ENCODE measurements around the gene SLC39A13.

Gene SLC39A13

DNA sequence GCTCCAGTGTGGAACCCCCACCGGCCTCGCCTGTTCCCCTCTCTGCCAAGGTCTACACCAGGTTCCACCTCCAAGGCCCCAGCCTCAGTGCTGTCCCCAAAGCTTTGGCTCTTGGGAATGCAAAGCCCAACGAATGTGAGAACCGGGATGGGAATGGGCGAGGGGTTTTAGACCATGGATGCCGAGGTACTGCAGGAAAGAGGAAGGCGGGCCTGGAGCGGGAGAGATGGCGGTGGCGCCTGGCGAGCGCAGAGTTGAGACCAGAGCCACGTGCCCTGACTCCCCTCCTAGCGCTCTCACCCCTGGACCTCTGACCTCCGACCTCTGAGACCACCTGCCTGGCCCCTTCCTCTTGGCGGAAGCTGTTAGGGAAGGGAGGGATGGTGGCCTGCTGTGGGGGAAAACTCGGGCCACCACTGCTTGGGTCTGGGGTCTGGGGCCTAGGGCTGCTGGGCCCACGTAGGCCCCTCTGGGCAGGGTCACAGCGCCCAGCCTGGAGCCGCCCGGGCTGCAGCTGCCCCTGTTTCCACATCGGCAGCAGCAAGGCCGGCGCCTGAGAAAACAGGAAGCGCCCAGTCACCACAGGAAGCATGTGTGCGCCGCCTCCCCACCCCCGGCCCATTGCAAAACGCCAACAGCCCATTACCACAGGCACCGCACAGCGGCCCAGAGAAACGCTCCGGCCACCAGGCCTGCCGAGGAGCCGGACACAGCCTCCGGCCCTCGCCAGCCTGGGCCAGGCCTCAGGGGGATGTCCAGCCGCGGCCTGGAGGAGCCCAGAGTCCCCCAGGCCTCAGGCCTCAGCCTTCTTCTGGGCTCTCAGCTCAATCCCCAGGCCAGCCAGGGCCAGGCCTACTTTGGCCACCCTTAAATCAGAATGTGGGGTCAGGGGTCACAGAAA, 13.8 kb upstream of the SLC39A13 start:
- TF ChIP-seq, protein P1, sequence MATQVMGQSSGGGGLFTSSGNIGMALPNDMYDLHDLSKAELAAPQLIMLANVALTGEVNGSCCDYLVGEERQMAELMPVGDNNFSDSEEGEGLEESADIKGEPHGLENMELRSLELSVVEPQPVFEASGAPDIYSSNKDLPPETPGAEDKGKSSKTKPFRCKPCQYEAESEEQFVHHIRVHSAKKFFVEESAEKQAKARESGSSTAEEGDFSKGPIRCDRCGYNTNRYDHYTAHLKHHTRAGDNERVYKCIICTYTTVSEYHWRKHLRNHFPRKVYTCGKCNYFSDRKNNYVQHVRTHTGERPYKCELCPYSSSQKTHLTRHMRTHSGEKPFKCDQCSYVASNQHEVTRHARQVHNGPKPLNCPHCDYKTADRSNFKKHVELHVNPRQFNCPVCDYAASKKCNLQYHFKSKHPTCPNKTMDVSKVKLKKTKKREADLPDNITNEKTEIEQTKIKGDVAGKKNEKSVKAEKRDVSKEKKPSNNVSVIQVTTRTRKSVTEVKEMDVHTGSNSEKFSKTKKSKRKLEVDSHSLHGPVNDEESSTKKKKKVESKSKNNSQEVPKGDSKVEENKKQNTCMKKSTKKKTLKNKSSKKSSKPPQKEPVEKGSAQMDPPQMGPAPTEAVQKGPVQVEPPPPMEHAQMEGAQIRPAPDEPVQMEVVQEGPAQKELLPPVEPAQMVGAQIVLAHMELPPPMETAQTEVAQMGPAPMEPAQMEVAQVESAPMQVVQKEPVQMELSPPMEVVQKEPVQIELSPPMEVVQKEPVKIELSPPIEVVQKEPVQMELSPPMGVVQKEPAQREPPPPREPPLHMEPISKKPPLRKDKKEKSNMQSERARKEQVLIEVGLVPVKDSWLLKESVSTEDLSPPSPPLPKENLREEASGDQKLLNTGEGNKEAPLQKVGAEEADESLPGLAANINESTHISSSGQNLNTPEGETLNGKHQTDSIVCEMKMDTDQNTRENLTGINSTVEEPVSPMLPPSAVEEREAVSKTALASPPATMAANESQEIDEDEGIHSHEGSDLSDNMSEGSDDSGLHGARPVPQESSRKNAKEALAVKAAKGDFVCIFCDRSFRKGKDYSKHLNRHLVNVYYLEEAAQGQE (IDR thresholded peaks at IDR 0.05; ENCODE audit: insufficient read depth in 1 of 2, low read depth in 2 of 2, low read length in 2 of 2) = no peak
- TF ChIP-seq TAF1 (IDR thresholded peaks at IDR 0.05; ENCODE audit: borderline replicate concordance, insufficient read depth, low read length) = no peak
- TF ChIP-seq FOXP2 (optimal IDR thresholded peaks at IDR 0.05; ENCODE audit: borderline replicate concordance, extremely low read depth, extremely low read length, insufficient read depth) = peak; percentile 99
- peak; percentile 65 for TF ChIP-seq POLR2AphosphoS5 (IDR thresholded peaks at IDR 0.05; ENCODE audit: low read depth, low read length)
- no peak; the same call in 1 of the 2 replicates for TF ChIP-seq SIN3A (IDR thresholded peaks at IDR 0.05; ENCODE audit: borderline replicate concordance, insufficient read depth, low read length)

DNA sequence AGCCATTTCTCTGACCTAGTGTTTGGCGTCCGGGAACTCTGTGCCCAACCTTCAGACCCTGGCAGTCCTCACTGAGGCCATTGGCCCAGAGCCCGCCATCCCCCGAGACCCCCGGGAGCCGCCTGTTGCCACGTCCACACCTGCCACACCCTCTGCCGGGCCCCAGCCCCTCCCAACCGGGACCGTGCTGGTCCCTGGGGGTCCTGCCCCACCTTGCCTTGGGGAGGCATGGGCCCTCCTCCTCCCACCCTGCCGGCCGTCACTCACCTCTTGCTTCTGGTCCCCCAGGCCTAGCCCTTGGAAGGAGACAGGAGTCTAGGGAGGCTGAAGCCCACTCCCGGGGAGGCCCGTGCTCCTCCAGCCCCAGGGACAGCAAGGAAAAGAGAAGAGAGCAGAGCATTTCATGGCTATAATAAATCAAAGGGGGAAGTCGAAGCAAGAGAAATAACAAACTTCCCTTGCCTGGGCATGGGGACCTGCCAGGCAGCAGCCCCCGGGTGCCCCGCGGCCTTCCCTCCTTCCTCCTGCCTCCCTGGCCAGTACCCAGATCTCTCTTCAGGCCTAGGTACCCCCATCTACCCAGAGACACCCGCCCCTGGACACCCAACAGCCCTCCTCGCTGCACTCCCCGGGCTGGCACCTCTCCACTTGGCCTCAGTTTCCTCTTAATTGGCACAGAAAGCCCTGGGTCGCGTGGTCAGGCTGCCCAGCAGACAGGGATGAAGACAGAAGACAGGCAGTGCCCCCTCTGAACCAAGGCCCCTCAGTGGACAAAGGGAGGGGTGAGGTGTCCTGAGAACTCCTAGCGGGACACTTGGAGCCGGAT, 13.0 kb upstream of the SLC39A13 start:
- TF ChIP-seq TAF1 (IDR thresholded peaks at IDR 0.05; ENCODE audit: borderline replicate concordance, insufficient read depth, low read length) = no peak
- TF ChIP-seq SIN3A (IDR thresholded peaks at IDR 0.05; ENCODE audit: borderline replicate concordance, insufficient read depth, low read length) = no peak
- TF ChIP-seq POLR2AphosphoS5 (IDR thresholded peaks at IDR 0.05; ENCODE audit: low read depth, low read length) = no peak
- no peak for TF ChIP-seq FOXP2 (optimal IDR thresholded peaks at IDR 0.05; ENCODE audit: borderline replicate concordance, extremely low read depth, extremely low read length, insufficient read depth)
- TF ChIP-seq, protein P1 (IDR thresholded peaks at IDR 0.05; ENCODE audit: insufficient read depth in 1 of 2, low read depth in 2 of 2, low read length in 2 of 2) = no peak

DNA sequence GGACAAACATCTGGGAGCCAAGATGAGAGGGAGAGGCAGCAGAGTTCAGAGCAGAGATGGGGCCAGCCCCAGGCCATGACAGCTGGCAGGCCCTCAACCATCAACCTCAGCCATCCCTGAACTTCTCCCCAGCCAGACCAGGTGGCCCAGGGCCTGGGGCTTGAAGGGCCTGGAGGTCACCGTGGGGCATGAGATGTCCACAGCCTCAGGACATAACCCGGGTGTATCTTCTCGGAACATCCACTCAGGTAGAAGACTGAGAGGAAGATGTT, 12.4 kb upstream of the SLC39A13 start:
- TF ChIP-seq, protein P1 (IDR thresholded peaks at IDR 0.05; ENCODE audit: insufficient read depth in 1 of 2, low read depth in 2 of 2, low read length in 2 of 2) = no peak
- TF ChIP-seq FOXP2 (optimal IDR thresholded peaks at IDR 0.05; ENCODE audit: borderline replicate concordance, extremely low read depth, extremely low read length, insufficient read depth) (no peak), POLR2AphosphoS5 (IDR thresholded peaks at IDR 0.05; ENCODE audit: low read depth, low read length) (no peak), TAF1 (IDR thresholded peaks at IDR 0.05; ENCODE audit: borderline replicate concordance, insufficient read depth, low read length) (no peak), SIN3A (IDR thresholded peaks at IDR 0.05; ENCODE audit: borderline replicate concordance, insufficient read depth, low read length) (no peak)

DNA sequence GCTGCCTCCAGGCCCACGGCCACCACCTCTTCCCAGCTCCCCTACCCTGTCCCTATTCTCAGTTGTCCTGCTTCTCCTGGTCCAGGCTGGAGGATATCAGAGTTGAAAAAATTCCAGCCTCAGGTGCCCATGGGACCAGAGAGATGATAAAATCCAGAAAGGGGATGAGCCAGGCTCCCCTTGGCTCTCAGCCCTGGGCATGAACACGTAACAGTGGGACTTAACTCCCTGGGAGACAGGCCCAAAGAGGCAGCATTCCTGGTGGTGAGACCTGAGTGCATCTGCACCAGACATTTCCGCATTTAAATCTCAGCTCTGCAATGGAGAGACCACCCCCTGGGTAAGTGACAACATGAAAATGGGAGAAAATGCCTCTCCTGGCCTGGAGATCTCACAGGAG, 10.4 kb upstream of the SLC39A13 start:
- TF ChIP-seq POLR2AphosphoS5 (IDR thresholded peaks at IDR 0.05; ENCODE audit: low read depth, low read length) (no peak), TAF1 (IDR thresholded peaks at IDR 0.05; ENCODE audit: borderline replicate concordance, insufficient read depth, low read length) (no peak), SIN3A (IDR thresholded peaks at IDR 0.05; ENCODE audit: borderline replicate concordance, insufficient read depth, low read length) (no peak), FOXP2 (optimal IDR thresholded peaks at IDR 0.05; ENCODE audit: borderline replicate concordance, extremely low read depth, extremely low read length, insufficient read depth) (no peak)
- TF ChIP-seq, protein P1 (IDR thresholded peaks at IDR 0.05; ENCODE audit: insufficient read depth in 1 of 2, low read depth in 2 of 2, low read length in 2 of 2) = no peak

Measured in PFSK-1 (cell line).